Mesenteric fat pad (tissue), 1 donor: ENCODE results near the gene DPF3. TPM values are rescaled to one million over a fixed set of nuclear protein-coding genes. Genes with fewer than 3 reads are reported as not detected.

ENCODE experiments used
- DNase-seq: peaks from one replicate; pipeline ENCODE4 v3.0.0-alpha.2; 2020; ENCODE audit warnings: low spot score
- total RNA-seq: library from RNA; stranded (reverse); fragmentation: NEBNext Ultra II Directional; extraction: Animal tissue kit (Norgen Biotek cat#: 25700); gene quantifications from one replicate; pipeline ENCODE4 v1.2.1, GENCODE V29; 2021
- donor health status: DM: yes; HTN: yes; CAD: no.

DPF3 gene
- total RNA-seq, 1 donor from 2014 or later, result 0.64 TPM

- DNase-seq, result no peak
Observed at GRCh38 chr14:72844524-72844923, 49.4 kb downstream of the DPF3 start.

GRCh38 chr14:72839753-72840607 is 53.9 kb downstream of the DPF3 start:
- peak; percentile 30 for DNase-seq

GRCh38 chr14:72839351-72839750 is 54.5 kb downstream of the DPF3 start:
- peak; percentile 75 for DNase-seq

- DNase-seq, result peak; percentile 37
Observed at GRCh38 chr14:72836085-72836484, 57.8 kb downstream of the DPF3 start.

GRCh38 chr14:72833174-72833573 is 60.7 kb downstream of the DPF3 start:
- DNase-seq, result peak; percentile 81

- DNase-seq, result peak; percentile 41
Observed at GRCh38 chr14:72830786-72831594, 62.9 kb downstream of the DPF3 start.

- DNase-seq, result peak; percentile 4
Observed at GRCh38 chr14:72830356-72830755, 63.5 kb downstream of the DPF3 start.

- no peak for DNase-seq
Observed at GRCh38 chr14:72828604-72829003, 65.3 kb downstream of the DPF3 start.

GRCh38 chr14:72826039-72826438 is 67.9 kb downstream of the DPF3 start:
- DNase-seq, result no peak

GRCh38 chr14:72825486-72825885 is 68.4 kb downstream of the DPF3 start:
- no peak for DNase-seq

- DNase-seq, result no peak
Observed at GRCh38 chr14:72824051-72824450, 69.8 kb downstream of the DPF3 start.

GRCh38 chr14:72822946-72823611 is 70.8 kb downstream of the DPF3 start:
- DNase-seq, result no peak

- no peak for DNase-seq
Observed at GRCh38 chr14:72818998-72819397, 74.9 kb downstream of the DPF3 start.

GRCh38 chr14:72816287-72816686 is 77.6 kb downstream of the DPF3 start:
- no peak for DNase-seq

GRCh38 chr14:72815430-72815829 is 78.5 kb downstream of the DPF3 start:
- DNase-seq, result no peak

GRCh38 chr14:72812292-72812851 is 81.5 kb downstream of the DPF3 start:
- DNase-seq, result no peak

GRCh38 chr14:72810201-72810600 is 83.7 kb downstream of the DPF3 start:
- DNase-seq, result no peak

GRCh38 chr14:72809063-72809462 is 84.8 kb downstream of the DPF3 start:
- no peak for DNase-seq

GRCh38 chr14:72808564-72808963 is 85.3 kb downstream of the DPF3 start:
- DNase-seq, result no peak

GRCh38 chr14:72802588-72802946 is 91.3 kb downstream of the DPF3 start:
- DNase-seq, result no peak

GRCh38 chr14:72801836-72802587 is 91.9 kb downstream of the DPF3 start:
- no peak for DNase-seq
